CD4-positive, alpha-beta T cell treated with Interleukin-17A for 1 hour (primary cell): Measurements from ENCODE around the gene PPP1R16B.

Experiments used
- DNase-seq: peaks from one replicate; pipeline ENCODE4 v3.0.0-alpha.2; 2020

The PPP1R16B gene

DNA sequence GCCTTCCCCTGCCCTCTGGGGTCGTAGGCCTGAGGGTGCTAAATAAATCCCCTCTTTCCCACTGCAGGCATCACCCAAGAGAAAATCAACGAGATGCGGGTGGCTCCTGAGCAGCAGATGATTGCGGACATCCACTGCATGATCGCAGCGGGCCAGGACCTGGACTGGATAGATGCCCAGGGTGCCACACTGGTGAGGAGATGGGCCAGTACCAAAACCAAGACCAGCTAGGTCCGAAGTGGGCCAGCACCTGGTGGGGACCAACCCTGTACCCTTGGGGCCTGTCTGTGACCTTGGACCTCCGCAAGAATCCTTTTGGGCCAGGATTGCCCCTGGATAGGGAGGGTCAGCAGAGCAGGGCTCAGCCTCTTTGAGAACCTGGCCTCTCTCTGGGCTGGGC, 97.1 kb downstream of the PPP1R16B start:
- DNase-seq = no peak

DNA sequence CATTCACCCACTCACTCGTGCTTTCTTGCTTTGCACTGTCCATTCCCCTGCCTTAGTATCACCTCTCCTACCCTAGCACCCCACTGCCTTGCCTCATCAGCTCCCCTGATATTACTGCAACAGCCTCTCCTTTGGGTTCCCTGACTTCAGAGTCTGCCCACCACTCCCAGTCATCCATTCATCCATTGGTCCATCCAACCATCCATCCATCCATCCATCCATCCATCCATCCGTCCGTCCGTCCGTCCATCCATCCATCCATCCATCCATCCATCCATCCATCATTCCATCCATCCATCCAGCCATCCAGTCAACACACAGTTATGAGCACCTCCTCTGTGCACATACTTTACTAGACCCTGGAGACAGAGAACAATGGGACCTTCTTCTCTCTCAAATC, 97.8 kb downstream of the PPP1R16B start:
- DNase-seq = no peak

DNA sequence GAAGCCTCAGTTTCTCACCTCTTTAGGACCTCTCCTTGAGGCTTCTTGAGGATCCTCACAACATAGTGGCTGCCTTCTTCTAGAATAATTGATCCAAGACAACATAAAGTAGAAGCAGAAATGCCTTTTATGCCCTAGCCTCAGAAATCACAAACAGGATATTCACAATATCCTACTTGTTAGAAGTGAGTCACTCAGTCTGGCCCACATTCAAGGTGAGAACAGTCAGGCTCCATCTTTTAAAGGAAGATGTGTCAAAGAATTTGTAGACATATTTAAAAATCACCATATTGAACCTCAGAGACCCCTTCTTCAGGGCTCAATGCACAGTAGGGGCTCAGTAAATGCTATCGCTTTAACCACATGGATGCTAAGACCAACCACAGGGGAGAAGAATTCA, 99.9 kb downstream of the PPP1R16B start:
- no peak for DNase-seq

- DNase-seq = no peak
Observed at GRCh38 chr20:38907918-38908677, 102.6 kb downstream of the PPP1R16B start.

GRCh38 chr20:38915355-38915754, 109.9 kb downstream of the PPP1R16B start:
- no peak for DNase-seq

DNA sequence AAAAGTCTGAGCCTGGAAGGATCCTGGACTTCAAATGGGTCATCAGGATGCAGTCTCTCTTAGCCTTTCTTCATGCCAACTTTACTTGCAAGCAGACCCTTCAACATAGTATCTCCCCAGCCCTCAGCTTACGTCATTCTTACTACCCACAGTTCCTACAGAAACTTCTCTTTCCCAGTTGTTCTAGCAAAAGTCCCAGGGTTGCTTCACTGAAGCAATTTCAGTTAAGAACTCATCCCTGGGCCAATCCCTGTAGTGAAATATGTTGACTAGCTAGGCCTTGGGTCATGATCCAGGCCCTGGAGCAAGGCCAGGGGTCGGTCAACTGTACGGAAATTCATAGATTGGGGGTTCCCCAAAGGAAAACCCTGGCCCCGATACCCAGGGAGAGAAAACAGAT, 112.2 kb downstream of the PPP1R16B start:
- no peak for DNase-seq

GRCh38 chr20:38918172-38918571, 112.7 kb downstream of the PPP1R16B start:
- DNase-seq = no peak

DNA sequence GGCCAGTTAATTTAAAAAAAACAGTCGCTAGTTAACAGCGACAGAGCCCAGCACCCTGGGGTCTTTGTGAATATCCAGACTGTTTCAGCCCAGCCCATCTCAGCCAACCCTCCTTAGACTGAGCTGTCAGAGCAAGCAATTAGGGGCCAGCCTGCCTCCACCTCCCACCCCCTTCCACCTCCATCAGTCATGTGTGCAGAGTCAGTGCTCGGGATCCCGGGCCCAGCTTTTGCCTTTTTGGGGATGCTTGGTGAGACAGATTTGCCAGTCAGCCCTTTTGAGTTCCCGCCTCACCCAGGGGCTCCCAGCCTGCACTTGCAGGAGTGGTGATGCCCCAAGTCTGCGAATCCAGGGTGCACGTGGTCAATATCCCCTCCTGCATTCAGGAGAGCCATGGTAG, 114.2 kb downstream of the PPP1R16B start:
- DNase-seq = no peak

- no peak for DNase-seq
Observed at GRCh38 chr20:38920411-38920810, 114.9 kb downstream of the PPP1R16B start.

GRCh38 chr20:38920851-38921250, 115.4 kb downstream of the PPP1R16B start:
- DNase-seq = no peak

- DNase-seq = no peak
Observed at GRCh38 chr20:38924718-38925117, 119.2 kb downstream of the PPP1R16B start.

- peak; percentile 98 for DNase-seq
Observed at GRCh38 chr20:38926142-38926933, 120.8 kb downstream of the PPP1R16B start, which contains the start of gene FAM83D. FAM83D (plus strand) TSS chr20:38926417; CDS start chr20:38926443, 26 bp downstream.

GRCh38 chr20:38926934-38927616, 121.6 kb downstream of the PPP1R16B start:
- DNase-seq = no peak

GRCh38 chr20:38927902-38928578, 122.5 kb downstream of the PPP1R16B start:
- DNase-seq = no peak

GRCh38 chr20:38930242-38930569, 124.7 kb downstream of the PPP1R16B start:
- DNase-seq = no peak

DNA sequence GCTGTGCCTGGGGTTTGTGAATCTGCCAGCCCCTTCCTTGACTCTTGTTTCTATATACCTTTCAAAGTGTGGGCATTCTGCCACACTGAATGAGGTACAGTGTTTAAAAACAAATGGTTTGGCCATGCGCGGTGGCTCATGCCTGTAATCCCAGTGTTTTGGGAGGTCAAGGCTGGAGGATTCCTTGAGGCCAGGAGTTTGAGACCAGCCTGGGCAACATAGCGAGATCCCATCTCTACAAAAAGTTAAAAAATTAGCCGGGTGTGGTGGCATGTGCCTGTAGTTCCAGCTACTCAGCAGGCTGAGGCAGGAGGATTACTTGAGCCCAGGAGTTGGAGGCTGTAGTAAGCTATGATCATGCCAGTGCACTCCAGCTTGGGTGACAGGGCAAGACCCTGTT, 126.5 kb downstream of the PPP1R16B start:
- no peak for DNase-seq

- no peak for DNase-seq
Observed at GRCh38 chr20:38932457-38933120, 127.1 kb downstream of the PPP1R16B start.

GRCh38 chr20:38934530-38934929, 129.0 kb downstream of the PPP1R16B start:
- DNase-seq = no peak

- no peak for DNase-seq
Observed at GRCh38 chr20:38935285-38935684, 129.8 kb downstream of the PPP1R16B start.

DNA sequence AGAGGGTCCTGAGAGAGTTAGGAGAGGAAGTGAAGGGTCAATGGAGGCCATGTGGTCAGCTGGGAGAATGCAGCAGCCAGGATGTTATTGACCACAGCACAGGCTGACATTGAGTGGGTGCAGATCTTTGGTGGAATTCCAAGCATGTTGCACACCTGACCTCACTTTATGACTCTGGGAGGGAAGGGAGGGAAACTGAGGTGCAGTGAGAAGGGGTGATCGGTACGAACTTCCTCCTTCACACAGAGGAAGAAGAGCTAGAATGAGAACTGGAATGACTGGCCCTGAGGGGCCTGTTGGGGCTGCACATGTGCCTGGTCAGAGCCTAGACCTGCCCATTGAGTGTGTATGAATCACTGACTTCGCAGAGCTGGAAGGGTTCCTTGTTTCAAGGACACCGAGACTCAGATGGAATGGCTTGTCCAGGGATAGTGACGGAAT, 130.5 kb downstream of the PPP1R16B start:
- DNase-seq = no peak

DNA sequence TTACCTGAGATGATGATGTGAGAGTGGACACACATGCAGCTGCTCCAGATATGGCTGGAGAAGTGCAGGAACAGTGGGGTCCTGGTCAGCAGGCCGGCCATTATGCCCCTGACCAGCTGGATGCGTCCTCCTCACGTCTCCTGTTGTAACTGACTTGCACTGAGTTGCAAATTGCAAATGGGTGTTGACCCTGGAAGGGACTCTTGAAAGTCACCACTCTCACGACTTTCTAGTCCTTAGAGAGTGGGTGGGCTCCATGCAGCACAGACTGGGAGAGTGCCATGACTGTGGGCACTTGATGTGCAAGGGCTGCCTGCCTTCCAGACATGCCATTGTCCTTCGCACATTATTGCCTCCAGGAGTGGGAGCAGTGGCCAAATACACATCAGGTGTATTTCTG, 131.5 kb downstream of the PPP1R16B start:
- no peak for DNase-seq

DNA sequence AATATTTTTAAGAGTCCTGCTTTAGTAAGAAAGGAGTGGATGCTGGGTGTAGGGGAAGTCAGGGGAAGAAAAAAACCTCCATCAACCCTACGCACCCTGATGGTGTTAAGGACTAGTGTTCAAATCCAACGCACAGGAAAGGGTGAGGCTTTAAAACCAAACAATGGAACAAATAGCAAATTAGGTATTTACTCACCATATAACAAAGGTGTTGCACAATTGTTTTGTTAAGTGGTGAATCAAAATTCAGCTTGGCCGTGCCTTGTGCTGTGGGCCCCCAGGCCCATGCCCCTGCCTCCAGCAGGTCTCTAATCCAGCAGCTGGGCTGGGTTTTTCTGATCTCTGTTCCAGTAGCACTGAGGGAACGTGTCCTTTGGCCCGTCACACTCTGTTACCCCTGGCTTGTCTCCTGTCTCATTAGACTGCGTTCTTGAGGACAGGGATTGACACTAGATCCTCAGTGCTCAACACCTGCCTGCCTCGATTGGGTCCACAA, 132.5 kb downstream of the PPP1R16B start:
- no peak for DNase-seq
